H54 (cell line): ENCODE results near the gene L1CAM.

Experiments used
- DNase-seq: peaks from one replicate; pipeline ENCODE4 v3.0.0; 2011; ENCODE audit warnings: low spot score, mixed read lengths; ENCODE audit not compliant: insufficient read length
- FAIRE-seq: peaks from 3 replicates; lab custom pipeline; 2011; peaks lifted over from hg19 to GRCh38; lab: Jason Lieb, UNC
- POLR2A ChIP-seq: IDR thresholded peaks from 2 replicates; pipeline ENCODE4 v1.6.1; 2011; ENCODE audit warnings: low read depth, mild to moderate bottlenecking, low read length

L1CAM gene

DNA sequence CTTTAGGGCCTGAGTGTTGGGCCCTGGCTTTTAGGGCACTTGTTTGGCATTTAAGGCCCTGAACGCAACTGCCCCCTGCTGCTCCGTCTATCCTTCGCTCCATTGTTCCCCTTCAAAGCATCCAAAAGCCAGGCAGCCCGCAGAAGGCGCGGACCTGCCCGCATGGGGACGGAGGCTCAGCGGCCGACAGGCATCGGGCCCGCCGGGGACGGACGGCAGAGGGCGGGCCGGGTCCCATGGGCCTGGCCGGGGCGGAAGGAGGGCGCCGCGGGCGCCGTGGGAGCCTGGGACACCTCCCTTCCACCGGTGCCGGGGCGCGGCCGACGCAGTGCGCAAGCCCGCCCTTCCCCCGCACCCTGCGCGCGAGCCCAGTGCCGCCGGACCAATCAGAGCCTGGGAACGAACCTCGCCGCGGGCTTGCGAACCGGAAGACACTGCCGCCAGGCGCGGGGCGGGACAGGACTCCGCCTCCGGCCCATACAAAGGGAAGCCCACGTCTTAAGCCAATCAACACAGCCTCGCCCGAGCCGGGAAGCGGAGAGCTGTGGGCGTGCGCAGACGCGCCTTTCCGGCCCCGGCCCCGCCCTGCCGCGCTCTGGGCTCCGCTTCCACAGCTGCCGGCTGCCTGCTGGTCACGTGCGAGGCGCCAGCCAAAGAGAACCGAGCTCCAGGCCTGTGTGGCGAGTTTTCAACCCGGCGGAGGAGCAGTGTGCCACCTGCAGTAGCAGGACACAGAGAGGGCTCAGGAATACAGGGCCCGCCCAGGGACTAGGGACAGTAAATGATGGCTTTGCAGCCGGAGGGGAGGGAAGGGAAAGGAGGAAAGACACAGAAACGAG, 42.2 kb upstream of the L1CAM start:
- peak; percentile 55 for TF ChIP-seq POLR2A
- peak; percentile 66 for FAIRE-seq
- DNase-seq: peak; percentile 99

DNA sequence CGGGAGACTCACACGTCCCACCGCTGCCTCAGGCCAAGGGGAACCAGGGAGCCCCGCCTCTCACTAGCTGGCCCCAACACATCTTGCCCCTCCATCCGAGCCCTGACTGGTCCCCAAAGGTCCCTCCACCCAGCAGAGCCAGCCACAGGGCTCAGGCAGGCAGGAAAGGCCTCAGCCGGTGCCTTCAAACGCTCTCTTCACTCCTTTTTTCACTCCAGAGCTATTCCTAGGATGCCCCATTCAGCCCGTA, 41.6 kb upstream of the L1CAM start:
- DNase-seq (no peak), FAIRE-seq (no peak)
- TF ChIP-seq POLR2A: no peak

DNA sequence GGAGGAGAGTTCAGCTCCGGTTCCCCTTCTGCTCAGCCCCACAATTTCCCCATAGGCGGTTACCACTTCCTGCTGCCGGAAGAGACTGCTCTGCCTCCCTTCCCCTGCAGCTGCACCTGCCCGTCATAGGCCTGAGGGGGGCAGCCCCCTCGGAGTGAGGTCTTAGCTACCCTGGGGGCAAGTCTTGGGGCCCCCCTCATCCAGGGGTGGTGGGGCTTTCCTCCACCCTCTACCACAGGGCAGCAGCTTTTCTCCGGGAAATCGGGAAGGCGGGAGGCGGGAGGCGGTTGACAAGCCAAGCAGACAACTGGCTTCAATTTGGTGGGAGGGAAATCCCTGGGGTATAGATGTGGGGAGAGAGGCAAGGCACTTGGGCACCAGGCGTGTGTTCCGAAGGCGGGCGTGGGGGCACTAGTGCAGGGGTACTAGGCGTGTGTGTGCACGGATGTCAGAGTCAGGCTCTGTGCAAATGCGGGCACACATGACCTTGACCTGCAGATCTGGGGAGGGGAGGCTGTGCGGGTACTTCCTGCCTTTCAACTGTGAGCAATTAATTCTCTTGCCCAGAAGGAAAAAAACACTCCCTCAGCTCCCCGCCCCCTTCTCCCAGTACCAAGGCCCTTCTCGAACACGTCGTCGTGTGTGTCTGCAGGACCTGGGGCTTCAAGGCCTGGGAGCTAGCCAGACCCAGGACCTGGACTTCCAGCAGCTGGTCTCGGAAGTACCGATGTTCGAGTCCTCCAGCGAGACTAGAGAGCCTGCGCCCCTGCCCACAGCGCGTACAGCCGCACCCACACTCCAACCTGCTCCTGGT, 41.1 kb upstream of the L1CAM start:
- FAIRE-seq (no peak), DNase-seq (no peak)
- TF ChIP-seq POLR2A: peak; percentile 10; the same call in 1 of the 2 replicates

DNA sequence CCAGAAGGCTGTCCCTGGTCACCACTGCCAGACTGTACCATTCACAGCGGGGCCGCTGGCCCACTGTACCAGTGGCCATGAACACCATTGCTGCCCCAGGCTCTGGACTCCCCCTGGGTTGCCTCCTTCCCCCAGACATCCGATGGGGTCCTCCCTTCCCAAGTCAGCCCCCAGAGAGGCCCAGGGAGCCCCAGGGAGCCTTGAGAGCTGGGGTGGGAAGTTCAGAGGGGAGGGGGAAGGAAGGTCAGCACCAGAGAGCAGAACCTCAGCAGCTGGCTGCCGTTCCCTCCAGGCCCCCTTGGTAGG, 40.5 kb upstream of the L1CAM start:
- no peak for FAIRE-seq
- TF ChIP-seq POLR2A: no peak

DNA sequence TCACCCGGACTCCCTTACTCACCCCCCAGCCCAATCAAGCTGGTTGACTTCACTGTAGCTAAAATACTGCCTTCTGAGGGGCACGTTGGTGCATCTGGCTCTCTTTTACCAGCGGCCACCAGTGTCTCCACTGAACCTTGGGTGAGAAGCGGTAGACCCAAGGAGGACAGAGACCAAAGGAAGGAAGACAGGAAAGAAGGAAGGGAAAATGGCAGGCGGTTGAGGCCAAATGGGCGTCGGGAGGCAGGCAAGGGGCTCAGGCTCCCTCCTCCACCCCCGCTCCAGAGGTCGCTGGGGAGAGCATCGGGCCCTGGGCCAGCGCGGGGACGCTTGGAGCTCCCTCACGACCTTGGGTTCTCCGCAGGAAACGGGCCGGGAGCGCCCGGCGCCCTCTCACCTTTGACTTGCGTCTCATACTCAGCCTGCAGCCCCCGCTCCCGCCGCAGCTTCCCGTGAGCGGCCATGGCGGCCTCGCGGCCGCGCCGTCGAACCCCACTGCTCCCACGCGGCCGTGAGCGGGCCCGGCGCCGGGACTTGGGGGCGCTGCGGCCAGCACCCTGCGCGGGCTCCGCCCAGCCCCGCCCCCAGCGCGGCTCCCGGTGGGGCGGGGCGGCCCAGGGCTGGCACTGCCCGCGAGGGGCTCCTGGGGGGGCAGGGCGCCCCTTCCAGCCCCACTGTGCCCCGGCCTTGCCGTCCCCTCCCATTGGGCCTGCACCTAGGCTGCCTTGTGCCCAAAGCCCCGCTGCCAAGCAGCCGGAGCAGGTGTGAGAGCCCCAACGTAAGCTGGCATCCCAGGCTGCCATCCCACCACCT, 40.0 kb upstream of the L1CAM start, which contains the start of gene ARHGAP4:
ARHGAP4 (minus strand) TSS at position 526 of the 813 bp plus-strand sequence; CDS start at position 464, 62 bp downstream.
- TF ChIP-seq POLR2A: no peak

More for the DNA sequence above, 40.5 kb upstream of the L1CAM start:
- DNase-seq: no peak

DNA sequence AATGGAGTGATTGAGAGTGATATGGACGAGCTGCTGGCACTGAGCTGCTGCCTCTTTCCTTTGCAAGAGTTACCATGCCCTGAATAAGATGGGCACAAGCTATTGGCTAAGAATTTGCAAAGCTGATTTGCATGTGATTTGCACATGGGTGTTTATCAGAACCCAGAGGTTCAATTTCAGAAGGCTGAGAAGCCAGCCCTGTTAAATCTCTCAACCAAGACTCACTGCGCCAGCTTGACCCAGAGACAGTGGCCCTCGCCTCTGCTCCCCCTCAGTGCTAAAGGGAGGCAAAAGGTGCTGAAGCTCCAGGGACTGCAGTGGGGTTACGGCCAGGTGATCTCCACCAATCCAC, 39.4 kb upstream of the L1CAM start:
- DNase-seq: no peak
- no peak for FAIRE-seq
- no peak for TF ChIP-seq POLR2A

More for the DNA sequence above, 40.0 kb upstream of the L1CAM start, which contains the start of gene ARHGAP4:
- FAIRE-seq: no peak
- no peak for DNase-seq

DNA sequence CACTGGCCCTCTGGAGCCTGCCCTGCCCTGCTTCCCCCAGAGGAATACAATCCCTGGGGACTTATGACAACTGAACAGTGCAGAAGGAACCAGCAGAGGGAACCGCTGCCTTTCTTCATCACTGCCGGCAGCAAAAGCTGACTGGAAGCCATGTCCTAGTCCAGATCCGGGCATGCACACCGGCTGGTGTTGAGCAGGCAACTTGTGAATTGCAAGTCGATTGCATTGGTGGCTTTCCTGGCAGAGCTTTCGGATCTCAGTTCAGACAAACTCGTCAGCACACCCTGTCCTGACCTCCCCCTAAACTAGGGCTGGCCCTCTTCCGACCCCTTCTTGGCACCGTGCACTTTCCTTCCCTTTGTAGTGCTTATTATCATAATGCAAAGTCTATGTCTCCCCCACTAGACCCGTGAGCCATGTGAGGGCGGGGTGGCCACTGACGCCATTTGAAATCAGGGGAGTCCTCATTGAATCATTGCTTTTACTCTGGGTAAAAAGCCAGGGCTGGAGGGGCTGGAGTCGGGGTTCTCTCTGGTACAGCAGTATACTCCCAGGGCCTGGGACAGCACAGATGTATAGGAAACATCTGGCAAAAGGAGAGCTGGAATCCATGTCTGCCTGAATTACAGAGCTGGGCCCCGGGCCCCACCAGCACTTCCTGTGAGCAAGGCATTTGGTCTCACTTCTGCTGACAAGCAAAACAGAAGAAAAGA, 38.3 kb upstream of the L1CAM start:
- DNase-seq: peak; percentile 78
- no peak for FAIRE-seq
- TF ChIP-seq POLR2A: no peak

DNA sequence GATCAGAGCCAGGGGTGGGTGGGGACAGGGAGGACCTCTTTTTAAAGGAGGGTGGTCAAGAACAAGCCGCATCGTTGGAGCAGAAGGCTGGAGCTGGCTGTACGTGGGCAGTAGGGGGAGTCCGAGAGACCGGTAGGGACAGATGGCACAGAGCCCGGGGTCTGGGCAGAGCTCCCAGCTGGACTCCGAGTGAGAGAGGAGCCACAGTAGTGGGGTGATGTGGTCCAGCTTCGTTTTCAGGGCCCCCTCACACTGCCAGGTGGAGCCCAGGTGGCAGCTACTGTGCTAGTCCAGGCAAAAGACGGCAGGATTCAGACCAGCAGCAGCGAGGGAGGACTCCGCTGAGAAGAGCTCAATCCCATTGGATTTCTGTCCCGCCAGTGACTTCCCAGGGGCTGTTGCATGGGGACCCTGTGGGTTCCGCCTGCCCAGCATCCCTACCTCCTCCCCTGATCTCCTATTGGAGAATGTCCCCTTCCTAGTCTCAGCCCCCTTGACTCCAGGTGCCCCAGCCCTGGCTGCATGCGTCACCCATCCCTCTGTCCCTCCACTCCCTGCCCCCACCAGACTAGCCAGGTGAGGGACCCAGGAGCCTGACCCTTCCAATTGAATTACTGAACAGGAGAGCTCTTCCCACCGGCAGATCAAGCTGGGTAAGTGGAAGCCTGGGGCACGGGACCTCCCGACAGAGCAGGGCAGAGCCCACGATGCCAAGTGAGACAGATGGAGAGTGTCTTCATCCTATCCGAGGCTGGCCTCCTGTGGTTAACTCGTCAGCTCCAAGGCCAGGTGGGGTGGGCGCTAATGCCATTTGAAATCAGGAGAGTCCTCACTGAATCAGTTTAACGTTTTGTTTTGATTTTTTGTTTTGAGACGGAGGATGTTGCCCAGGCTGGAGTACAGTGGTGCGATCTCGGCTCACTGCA, 37.2 kb upstream of the L1CAM start:
- no peak for TF ChIP-seq POLR2A
- FAIRE-seq (no peak), DNase-seq (peak; percentile 75)

DNA sequence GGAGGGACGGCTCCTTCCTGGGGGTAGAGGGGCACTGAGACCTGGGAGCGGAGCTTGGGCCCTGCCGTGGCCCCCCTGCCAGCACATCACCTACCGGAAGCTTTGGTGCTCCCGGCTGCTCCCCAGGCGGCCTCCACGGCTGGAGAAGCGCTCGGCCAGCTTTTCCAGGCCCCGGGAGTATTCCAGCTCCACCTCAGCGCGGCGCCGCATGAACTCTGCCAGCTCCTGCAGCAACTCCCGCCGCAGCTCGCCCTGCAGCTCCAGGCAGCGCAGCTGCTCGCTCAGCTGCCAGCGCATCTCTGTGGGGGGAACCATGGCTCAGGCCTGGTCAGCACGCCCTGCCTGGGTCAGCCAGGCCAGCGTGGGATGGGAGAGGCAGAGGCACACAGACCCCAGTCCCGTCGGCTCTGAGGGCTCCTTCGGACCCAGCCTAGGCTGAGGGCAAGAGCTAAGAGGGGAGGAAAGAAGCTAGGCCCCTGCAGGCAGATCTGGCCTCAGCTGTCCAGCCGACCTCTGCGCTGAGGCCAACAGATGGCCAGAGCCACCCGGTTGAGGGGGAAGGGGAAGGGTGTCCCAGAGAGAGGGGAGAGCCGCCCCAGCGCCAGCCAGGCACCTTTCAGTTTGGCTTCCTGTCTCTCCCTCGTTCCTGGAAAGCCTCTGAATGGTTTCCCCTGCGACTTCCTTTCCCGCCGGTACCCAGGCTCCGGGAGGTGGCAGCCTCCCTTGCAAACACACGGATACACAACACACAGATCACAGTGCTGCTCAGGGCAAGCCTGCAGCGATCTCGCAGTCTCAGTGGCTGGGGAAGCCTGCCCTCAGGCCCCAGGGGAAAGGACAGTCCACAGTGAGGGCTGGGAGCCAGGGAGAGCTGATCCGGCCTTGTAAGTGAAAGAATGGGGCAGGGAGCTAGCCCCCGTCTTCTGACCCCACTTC, 35.8 kb upstream of the L1CAM start:
- FAIRE-seq (no peak), DNase-seq (no peak)
- TF ChIP-seq POLR2A: no peak

DNA sequence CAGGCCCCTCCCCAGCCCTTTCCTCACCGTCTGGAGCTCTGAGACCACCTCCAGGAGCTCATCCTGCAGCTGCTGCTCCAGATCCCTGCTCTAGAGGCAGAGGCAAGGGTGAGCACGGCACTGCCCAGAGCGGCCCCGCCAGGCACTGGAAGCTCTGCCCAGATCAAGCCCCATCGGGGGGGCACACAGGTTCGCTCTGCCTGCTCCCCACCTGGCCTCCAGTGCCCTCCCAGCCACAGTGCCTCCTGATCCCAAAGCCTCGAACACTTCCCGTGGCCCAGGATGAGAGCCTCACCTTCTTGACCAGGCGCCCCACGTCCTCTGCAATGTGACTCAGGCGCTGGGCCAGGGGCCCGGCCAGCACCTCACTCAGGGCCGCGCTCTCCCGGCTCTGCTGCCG, 35.1 kb upstream of the L1CAM start:
- FAIRE-seq: no peak
- DNase-seq: no peak
- TF ChIP-seq POLR2A: no peak

DNA sequence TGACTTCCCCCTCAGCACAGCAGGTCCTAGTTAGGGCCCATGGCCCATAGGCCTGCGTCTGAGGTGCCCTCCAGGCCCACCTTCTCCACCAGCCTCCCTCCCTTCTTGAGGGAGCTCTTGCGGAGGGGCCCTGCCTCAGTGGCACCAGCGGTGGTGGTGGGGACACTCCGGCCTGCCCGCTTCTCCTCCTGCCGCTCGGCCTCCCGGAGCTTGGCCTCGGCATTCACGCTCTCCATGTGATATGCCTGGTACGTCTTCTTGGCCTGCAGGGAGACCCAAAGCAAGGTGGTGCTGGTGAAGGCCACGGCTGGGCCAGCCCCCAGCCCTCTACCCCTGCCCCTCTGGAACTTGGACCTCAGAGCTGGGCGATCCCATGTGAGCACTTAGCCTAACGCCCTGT, 34.6 kb upstream of the L1CAM start:
- DNase-seq (no peak), FAIRE-seq (no peak)
- TF ChIP-seq POLR2A: no peak
